A673 (cell line): Measurements from ENCODE around the gene BOK.

Experiments
- CTCF ChIP-seq: fragments of 300-800, 200-600 bp; sonication (generic); conservative IDR thresholded peaks from 2 replicates; pipeline ENCODE4 v1.5.1; 2017; ENCODE audit warnings: low read depth, mild to moderate bottlenecking, antibody characterized with exemption, low read length, moderate library complexity, mixed read lengths
- EZH2 ChIP-seq: fragments of 200-600 bp; sonication (generic); IDR thresholded peaks from 2 replicates; pipeline ENCODE4 v1.6.1; 2017; ENCODE audit warnings: borderline replicate concordance, low read depth, mild to moderate bottlenecking, mixed read lengths, antibody characterized with exemption, low read length; ENCODE audit not compliant: poor library complexity, severe bottlenecking

- TF ChIP-seq CTCF (no peak), EZH2 (no peak)
Measured at GRCh38 chr2:241573741-241574140, 15.2 kb downstream of the BOK start.
